GM19372 (cell line): Measurements from ENCODE around the gene ATMIN.

ENCODE experiments used
- ATAC-seq: cut with Tn5 transposase; IDR thresholded peaks from one replicate; pipeline ENCODE4 v1.9.1; 2021; ENCODE audit warnings: mild to moderate bottlenecking, low read depth, moderate library complexity; ENCODE audit not compliant: unreplicated experiment

Gene ATMIN

DNA sequence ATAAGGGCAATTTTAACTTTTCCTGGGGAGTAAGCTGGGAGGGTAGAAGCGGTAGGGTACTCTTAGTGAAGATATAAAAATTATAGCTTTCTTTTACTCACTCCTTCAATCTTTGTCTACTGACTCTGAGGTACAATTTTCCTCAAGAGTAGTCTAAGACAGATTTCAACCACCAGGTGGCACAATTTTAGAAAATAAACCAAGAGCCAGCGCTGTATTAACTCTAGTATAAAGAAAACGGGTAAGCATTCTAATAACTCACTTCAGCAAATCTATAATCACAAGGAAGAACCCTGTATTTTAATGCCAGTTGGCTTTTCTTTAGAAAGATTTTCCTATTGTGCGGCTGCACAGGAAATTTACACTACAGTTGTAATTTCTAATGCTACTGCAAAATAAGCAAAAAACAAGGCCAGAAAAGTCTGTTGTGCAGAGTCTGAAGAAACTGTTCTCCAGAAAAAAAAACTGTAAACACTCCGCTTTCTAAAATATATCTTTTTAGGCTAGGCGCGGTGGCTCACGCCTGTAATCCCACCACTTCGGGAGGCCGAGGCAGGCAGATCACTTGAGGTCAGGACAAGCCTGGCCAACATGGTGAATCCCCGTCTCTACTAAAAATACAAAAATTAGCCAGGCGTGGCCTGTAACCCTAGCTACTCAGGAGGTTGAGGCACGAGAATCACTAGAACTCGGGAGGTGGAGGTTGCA lies 30.8 kb upstream of the ATMIN start:
- no peak for ATAC-seq

DNA sequence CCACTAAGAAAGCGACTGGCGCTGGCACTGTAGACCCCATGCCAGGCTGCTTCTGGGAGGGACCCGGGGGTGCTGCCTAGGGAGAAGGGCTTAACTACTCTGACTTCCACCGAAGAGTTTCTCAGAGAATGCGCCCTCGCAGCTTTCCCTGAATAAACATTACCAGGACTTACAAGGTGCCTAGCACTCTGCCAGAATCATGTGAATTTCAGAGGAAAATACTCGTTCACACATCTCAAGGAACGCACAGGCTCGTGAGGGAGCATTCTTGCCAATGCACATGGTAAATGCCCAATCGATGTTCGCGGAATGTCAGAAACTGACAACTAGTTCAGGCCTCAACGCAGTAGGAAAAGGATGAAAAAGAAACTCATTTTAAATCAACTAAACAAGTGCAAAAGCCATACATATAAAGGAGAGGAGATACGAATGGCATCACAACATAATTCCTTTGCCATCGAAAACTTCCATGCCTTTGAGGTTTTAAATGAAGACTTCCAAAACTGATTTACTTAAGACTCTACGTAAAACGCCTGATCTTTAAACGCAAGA lies 30.0 kb upstream of the ATMIN start:
- ATAC-seq = no peak

DNA sequence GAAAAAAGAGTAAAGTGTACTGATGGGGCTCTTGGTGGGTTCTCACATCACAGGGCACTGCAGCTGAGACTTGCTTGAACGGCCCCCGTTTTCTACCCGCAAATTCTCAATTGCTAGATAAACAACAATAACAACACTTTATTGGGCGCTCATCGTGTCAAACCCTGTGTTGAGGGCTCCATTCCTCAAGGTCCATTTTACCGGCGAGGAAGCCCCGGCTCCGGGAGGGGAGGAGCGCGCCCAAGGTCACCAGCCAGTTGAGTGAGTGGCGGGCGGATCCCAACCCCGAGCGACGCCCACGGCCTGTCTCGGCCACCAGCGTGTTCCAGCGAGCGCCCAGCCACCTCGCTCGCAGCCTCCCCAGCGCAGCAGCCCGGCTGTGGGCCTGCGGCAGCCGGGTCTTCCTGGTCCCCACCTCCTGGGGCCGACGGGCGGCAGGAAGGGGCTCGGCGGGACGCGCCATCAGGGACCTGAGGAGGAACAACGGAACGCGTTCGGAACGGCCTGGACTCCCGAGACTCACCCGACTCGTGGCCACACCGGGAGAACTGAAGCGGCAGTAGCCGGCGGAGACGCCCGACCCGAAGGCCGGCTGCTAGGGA lies 29.3 kb upstream of the ATMIN start:
- ATAC-seq = peak; percentile 32

DNA sequence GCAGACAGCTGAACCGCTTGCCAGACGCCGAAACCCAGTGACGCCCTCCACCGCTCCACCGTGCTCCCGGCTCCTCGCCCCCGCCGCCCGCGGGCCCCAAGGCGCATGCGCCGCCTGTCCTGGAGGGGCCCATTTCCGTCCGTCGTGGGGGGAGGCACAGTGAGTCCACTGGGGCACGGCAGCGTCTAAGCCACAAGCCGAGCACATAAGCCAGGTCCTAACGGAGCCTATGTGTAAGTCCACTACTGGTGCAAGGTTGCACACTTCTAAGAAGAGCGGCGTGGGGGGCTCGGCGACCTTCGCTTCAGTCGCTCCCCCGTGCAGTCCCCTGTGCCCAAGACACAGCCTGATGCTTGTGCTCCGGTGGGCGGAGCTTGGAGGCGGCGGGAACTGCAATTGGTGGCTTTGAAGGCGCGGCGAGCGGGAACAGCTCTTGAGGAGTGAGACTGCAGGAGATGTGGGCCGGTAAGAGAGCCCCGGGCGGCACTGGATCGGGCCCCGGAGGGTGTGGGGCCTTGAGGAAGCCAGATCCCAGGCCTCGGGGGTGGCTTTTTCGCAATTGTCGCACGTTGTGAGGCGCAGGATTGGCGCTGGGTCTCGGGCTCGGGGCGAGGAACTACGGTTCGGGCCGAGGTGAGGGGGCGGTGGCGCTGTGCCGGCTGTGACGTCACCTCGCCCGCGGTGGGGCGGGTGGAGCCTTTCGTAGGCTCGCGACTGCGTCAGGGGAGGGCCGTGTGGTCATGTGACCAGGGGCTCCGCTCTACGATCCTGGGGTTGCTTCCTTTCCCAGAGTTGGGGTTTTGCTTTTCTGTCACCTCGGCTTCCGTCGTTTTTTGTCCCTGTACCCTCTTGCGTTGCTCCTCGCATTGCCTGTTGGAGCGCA lies 28.6 kb upstream of the ATMIN start, which contains the start of the genes CENPN and CMC2:
Gene CENPN (plus strand): TSS at position 402 of the 883 bp plus-strand sequence. CDS start 4,726 bp downstream, outside the sequence.
Gene CMC2 (minus strand): TSS at position 73 of the 883 bp plus-strand sequence. CDS start 9,491 bp downstream, outside the sequence.
- peak; percentile 79 for ATAC-seq

DNA sequence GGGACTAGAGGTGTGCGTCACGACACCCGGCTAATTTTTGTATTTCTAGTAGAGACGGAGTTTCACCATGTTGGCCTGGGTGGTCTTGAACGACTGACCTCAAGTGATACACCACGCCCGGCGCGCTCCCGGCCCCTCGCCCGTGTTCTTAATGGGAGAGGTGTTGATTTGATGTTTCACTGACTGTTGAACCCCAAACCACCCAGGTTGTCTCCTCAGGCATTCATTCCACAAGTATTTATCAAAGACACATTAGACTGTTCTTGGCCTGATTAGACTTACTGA lies 27.2 kb upstream of the ATMIN start:
- ATAC-seq = no peak

DNA sequence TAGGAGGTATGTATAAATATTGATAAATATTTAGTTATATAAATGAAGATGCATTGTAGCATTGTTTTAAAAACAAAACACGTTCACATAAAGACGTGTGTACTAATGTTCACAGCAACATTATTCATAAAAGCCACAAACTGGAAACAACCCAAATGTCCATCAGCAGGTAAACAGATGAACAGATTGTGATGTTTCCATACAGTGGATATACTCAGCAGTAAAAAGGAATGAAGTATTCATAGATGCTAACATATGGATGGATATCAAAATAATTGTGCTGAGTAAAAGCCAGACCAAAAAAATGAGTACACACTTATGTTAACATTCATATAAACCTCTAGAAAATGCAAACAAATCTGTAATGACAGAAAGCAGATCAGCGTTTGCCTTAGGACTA lies 22.7 kb upstream of the ATMIN start:
- no peak for ATAC-seq

DNA sequence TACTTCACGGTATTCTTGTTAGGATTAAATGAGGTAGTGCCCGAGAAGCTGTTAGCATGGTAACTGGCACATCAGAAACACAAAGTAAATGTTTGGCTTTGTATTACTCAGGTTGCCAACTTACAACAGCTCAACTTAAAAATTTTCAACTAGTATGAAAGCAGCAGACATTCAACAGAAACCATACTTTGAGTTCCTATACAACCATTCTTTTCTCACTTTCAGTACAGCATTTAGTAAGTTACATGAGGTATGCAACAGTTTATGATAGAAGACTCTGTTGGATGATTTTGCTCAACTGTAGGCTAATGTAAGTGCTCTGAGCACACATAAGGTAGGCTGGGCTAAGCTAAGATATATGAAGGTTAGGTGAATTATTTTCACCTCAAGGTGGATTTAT lies 21.0 kb upstream of the ATMIN start:
- no peak for ATAC-seq

DNA sequence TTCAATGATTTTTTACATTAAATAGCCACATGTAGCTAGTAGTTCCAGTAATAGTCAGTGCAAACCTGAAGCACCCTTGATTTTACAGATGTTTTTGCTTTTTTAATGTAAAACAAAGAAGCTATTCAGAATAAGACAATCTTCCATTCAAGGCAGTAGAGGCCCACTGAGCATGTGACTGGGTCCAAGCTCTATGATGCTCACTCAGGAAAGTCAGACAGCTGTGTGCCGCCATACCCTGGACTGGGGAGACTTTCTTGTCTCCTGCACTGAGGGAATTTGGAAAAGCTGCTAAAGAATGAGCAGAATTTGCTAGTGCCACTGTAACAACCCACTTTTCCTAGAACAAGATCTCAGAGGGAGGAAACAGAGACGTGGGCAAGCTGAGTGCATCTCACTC lies 17.1 kb upstream of the ATMIN start:
- no peak for ATAC-seq

DNA sequence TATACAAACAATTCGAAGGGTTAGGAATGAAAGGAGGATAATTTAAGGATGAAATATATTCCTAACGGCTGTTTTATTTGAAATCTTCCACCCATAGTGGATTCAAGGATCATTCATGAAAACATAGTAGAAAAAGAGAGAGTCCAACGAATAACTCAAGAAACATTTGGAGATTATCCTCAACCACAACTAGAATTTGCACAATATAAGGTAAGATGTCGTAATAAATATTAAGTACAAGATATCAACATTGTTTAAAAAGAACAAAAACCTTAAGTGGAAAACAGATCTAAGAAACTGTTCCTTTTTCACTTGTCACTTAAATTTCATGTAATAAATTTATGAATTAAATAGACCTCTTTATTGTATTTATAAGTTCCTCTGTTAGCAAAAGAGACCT lies 9.2 kb upstream of the ATMIN start:
- no peak for ATAC-seq

DNA sequence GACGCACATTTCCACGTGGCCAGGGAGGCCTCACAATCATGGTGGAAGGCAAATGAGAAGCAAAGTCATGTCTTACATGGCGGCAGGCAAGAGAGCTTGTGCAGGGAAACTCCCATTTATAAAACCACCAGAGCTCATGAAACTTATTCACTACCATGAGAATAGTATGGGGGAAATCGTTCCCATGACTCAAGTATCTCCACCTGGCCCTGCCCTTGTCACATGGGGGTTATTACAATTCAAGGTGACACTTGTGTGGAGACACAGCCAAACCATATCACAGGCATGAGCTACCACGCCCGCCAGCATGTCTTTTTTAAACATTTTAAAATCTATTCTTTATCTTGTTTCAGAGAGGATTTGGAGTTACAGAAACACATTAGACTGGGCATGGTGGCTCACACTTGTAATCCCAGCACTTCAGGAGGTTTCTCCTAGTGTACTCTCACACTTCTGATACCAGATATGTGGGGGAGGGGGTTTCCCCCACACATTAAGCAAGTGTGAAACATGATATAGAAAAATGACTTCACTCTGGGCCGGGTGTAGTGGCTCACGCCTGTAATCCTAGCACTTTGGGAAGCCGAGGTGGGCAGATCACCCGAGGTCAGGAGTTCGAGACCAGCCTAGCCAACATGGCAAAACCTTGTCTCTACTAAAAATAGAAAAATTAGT lies 5.6 kb upstream of the ATMIN start:
- no peak for ATAC-seq

DNA sequence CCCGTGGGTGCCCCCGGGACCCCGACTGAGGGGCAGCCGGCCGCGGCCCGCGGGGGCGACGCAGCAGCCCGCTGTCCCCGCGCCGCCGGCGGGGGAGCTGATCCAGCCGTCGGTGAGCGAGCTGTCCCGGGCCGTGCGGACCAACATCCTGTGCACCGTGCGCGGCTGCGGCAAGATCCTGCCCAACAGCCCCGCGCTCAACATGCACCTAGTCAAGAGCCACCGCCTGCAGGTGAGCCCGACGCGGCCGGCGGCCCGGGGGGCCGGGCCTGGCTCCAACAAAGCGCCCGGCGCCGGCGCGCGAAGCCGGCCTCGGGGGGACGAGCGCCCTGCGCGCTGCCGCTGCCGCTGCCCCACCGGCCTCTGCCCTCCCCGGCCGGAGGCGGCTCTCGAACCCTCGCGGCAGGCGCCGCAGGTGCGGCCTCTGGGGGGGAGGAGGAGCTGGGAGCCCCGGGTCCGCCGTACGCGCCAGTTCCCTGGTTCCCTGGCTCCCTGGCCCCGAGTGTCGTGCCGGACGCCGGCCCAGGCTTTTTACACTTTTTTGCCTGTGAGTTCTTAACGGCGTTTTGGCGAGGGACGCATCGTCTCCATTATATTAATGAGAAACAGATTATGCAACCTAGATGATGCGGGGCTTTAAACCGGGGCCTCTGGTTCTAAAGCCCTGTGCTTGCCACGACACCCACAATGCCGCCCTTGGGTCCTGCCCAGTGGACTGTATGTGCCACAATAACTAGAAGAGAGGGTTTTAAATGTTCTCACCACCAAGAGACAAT lies 521 bp downstream of the ATMIN start:
- ATAC-seq = peak; percentile 49

DNA sequence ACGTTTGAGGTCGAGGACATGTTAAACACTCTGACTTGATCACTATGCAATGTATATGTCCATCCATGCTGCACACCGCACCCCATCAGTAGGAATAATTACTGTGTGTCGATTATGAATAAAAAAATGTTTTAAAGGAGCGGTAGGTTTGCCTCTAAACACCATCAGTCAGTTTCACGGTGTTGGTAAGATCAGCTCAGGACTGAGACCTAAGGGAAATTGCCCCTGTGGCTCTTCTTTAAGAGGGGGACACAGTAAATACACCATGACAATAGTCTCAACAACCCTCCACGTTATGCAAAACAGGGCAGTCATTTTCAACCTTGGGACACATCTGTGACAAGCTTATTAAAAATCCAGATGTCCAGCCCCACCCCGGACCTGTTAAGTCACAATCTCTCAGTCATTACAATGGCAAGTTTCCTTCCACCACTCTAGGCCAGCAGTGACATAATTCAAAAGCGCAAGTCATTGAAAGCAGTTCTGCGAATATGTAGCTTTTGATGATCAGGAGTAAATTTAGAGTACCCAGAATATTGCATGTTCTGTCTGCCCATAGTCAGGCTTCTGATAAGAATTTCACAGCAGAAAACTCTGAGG lies 1.2 kb downstream of the ATMIN start:
- no peak for ATAC-seq

DNA sequence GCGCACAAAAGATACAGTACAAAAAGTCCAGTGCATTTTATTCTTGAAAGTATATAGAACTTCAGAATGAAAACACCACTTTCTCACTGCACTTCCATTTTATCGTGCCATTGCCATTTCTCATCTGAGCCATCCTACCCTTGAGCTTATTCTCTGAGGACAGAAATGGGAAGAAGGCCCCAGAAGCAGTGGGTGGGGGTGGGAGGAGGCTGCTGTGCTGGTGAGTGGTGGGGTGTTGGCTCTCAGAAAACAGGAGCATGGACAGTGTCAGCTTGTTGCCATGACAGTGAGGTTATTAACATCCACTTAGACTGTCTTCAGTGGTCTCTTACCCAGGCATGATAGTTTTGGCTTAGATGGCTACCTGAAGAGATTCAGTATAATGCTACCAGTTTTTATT lies 4.5 kb downstream of the ATMIN start:
- no peak for ATAC-seq

DNA sequence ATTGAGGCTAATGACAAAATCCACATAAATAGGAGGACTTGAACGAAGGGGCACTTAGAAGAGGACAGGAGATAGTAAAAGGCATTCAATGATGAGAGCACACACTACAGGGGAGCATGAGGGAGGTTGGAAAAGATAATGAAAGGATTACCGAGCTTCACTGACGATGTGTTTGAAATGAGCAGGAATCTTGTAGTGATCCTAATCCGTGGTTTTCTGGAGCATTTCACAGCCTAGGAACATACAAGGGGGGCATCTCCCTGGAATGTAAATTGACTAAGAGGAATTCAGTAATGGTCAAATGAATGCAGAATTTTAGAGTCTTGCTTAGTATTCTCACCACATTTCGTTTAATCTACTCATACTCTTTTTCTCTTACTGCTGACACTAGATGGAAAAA lies 5.2 kb downstream of the ATMIN start:
- ATAC-seq = no peak

DNA sequence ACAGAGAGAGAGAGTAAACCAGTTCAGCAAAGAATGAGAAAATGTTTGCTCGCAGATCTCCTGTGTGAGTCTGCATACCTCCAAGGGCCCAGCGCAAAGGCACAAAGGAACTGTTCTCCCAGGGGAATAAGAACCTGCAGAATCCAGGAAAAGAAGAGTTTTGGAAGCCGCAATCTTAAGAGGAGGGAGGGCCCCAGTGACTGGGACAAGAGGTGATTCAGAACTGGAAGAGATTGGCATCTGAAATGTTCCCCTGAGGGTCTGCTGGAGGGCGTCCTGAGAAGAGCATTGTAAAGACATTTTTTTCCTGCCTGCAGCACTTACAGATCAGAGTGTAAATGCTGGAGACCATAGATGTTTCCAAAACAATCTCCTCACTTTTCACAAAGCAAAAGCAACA lies 6.1 kb downstream of the ATMIN start:
- no peak for ATAC-seq

DNA sequence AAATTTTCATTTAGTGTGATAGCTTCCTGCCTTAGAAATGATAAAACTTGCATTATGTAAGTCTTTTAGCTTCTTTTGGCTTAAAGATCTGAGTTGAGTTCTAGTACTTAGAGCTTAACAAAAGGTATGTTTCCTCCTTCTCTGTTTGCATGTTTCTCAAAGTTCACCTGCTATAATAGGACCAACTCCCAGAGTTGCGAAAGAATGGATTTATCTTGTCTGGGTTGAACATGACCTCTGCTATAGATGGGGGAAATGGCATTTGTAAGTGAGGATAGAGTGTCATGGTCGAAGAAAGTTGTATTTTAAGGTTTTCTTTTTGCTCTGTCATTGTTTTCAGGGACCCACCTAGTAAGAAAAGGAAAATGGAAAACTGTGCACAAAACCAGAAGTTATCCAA lies 7.2 kb downstream of the ATMIN start:
- no peak for ATAC-seq

DNA sequence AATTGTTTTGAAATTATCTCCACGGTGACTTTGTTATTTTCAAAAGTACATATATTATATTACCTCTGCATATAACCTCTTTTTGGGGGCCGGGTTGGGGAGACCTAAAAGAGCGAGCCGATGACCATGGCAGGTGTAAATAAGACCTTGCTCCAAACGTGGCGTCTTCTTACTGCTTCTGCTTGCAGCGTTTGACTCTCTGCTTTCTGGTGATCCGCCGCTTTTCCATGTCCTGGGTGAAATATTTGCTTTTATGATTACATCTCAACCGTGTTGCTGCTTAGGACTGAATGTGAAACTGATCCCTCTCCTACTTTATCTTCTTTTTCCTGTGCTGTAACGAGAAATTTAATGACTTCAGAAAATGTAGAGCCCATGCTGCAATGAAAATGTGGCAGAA lies 18.1 kb downstream of the ATMIN start:
- no peak for ATAC-seq

DNA sequence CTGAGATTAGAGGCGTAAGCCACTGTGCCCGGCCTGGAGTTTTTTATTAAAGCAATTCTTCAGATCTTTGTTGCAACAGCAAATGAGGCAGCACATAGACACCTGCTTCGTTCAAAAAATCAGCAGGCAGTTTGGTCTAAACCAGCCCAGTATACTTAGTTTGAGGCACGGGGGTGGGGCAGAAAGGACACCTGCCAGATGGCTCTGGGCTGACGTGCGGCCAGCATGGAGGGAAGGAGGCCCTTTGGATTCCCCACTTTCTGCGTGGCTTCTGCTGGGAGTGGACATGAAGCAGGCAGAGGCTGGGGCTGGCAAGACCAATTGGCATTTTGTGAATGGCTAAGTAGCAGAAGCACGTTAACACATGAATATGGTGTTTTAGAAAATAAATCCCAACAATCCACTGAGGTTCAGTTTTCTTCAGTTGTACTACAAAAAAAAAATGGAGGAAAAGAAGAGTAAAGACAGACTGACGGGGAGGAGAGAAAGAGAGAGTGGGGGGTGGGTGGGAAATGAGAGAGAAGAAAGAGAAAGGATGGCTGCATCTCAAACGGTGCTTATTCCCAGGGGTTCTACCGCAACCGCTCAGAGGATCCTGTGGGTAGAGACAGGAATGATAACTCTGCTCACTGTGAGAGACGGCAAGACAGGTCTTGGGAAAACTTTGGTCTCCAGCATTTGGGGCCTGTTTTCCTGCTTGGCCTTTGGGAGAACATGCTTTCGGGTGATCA lies 25.1 kb downstream of the ATMIN start:
- no peak for ATAC-seq

DNA sequence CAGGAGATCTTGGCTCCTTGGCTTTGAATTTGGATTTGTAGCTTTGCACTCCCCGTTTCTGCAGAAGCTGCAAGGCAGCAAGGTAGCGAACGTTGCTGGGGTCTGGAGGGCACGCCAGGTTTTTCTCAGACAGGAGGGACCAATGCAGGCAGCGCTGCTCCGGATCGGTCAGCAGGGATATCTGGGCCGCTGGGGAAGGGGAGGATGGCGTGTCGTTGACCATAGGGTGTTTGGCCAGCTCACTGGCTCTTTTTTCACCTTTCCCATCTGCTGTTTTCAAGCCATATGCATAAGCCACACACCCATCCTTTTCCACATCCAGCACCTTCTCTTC lies 25.6 kb downstream of the ATMIN start:
- ATAC-seq = no peak
